CD4-positive, alpha-beta T cell treated with Interleukin-4 for 4 hours (primary cell): ENCODE data around the gene MYL5.

Source experiments
- DNase-seq: peaks from one replicate; pipeline ENCODE4 v3.0.0-alpha.2; 2020

The MYL5 gene

DNA sequence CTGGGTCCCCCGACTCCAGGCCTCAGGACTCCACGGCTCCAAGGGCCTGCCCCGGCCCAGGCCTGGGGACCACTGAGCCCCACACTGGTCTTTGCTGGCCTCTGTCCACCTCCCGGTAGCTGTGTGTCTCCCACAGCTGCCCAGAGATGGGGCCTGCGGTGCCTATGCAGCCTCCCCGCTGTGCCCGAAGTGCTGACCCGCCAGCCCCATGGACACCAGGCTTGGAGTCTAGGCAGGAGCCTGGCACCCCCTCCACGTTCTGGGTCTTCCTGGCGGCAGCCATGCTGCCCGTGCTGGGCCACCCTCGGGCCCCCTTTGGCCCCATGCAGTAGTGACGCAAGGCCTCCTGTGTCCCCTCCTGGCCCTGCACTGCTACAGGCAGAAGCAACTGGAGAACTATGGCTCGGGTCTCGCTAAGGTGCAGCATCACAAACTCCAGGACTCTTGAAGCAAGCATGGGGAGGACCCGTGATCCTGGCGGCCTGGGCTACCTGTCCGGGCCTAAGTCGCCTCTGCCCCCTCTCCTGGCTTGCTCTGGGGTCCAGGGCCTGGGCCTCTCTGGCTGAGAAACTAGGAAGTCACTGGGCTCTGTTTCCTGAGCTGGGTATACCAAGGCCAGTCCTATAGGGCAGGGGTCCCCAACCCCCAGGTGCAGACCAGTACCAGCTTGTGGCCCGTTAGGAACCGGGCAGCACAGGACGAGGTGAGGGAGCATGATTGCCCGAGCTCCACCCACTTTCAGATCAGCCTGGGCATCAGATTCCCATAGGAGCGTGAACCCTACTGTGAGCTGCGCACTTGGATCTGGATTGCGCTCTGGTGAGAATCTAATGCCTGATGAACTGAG is 917 bp downstream of the MYL5 start:
- no peak for DNase-seq

DNA sequence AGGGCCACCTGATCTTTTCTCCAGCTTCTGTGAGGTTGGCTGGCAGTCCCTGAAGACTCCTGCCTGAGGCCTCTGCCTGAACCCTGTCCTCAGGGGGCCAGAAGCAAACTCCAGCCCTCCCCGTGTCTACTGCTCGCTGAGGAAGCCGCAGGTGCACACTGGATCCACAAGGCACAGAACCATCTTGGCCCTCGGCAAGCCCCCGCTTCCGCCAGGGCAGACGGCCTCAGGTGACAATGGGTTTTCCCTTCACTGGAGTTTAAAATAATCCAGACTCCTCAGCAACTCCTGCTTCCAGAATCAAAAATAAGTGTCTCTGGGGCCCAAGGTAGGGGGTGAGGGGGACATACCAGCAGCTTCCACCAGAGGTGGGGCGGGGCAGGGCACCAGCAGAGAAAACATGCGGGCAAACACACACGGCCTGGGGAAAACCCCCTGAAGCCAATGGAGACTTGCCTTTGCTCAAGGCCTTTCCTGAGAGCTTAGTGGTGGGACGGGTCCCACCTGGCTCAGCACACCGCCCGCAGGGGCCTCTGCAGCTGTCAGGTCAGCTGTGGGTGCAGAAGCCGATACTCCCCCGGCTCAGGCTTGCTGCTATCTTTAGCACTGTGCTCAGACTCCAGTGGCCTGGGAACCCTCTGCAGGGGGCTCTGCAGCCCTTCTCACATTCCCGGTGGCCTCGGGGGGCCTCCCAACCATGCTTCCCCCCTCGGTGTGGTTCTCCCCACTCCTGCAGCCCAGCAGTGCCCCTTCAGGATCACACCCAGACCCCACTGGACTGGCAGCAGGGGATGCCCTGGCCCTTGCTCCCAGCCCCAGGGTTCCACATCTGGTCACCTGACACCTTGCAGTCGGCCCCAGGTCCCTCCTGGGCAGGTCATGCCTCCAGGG is 1.9 kb downstream of the MYL5 start:
- no peak for DNase-seq

DNA sequence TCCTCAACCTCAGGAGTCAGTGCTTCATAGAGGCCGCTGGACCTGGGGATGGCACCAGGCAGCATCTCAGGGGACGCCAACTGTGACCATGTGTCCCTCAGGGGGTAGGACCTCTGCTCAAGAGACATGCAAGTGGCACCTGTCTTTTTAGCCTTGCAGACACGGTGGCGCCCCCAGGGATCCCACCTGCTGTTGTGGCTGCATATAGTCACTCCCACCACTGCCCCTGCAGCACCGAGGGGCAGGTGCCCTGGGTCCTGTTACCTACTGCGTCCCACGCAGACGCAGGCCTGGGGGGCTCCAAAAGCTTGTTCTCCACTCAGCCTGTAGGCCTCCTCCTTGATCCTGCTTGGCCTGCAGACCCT is 2.5 kb downstream of the MYL5 start:
- DNase-seq: no peak

DNA sequence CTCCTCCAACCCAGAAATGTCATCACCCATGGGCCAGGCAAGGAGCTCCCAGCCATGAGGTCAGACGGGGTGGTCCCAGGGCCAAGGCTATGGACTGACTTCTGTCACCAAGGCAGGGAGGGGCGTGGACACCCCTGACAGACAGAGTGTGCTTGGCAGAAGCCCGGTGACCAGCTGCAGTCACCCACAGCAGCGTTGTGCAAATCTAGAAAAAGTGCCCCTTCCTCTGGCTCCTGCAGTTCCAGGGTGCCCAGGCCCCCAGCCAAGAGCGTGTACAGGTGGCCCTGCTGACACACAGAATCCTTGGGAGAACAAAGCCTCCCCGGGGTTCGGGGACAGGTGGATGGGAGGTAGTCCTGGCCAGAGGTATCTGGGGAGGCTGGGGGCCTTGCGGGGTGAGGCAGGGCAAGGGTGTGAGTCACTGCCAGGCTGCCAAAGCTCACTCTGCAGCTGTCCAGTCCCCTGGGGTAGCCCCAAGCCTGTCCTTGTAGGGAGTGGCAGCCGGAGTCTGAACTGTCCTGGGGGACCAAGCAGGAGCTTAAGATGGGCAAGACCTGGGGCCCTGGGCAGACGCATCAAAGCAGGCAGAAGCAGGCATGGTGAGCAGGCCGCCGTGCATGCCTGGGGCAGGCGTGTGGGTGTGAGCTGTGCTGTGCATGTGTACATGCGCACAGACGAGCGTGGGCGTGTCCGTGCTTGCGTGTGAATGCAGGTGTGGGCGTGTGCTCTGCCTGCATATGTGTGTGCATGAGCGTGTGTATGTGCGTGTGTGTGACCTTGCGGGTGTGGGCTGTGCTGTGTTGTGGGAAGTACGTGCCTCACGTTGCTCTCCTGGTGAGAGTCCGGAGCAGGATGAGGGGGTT is 3.3 kb downstream of the MYL5 start:
- peak; percentile 26 for DNase-seq

DNA sequence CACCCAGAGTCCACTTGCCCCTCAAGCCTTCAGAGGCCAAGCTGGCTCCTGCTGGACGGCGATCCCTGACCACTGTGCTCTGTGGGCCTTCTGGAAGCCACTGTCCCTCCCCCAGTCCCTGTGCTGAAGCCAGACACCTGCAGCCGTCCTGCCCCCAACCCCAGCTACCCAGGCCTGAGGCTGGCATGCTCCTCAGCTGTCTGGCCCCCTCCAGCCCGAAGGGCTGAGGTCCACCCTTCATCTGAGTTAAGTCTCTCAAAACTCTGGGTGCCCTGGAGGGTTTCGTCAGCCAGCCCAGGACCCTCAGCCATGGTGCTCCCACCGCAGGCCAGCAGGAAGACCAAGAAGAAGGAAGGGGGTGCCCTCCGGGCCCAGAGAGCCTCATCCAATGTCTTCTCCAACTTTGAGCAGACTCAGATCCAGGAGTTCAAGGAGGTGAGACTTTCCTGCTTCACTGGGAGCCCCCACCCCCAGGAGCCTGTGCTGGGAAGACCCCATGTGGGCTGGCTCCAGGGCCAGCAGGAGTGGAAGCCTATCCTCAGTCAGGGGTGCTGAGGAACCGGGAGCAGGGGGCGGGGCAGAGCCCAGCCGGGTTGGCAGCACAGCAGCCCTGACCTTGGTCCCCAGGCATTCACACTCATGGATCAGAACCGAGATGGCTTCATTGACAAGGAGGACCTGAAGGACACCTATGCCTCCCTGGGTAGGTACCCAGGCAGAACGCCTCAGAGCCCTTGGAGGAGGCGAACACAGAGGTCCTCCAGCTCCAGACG is 4.2 kb downstream of the MYL5 start:
- DNase-seq: no peak

DNA sequence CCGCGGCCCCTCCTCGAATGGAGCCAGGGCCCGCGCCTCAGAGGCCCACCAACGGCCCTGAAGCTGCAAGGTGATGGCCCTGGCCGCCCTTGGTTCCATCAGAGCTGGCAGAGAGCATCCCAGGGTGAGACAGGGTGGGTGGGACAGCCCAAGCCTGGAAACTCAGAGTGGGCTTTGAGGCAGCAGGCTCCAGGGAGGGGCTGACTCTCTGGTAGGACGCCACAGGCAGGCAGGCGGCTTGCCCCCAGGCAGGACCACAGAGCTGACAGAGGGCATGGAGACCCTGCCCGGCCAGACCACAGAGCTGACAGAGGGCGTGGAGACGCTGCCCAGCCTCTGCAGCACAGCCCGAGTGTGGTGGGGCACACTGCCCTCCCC is 4.8 kb downstream of the MYL5 start:
- DNase-seq: no peak

DNA sequence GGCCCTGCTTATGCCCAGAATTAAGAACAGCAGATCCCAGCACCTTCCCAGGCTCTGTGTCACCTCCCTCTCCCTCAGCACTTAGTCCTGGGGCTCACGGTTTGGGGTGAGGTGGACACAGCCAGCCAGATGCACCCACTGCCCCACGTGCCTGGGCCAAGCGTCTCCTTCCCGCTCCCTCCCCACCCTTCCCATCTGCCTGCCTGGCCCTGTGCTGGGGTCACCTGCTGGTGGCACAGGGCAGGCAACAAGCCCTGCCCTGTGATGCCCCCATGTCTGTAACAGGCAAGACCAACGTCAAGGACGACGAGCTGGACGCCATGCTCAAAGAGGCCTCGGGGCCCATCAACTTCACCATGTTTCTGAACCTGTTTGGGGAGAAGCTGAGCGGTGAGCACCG is 5.3 kb downstream of the MYL5 start:
- no peak for DNase-seq

DNA sequence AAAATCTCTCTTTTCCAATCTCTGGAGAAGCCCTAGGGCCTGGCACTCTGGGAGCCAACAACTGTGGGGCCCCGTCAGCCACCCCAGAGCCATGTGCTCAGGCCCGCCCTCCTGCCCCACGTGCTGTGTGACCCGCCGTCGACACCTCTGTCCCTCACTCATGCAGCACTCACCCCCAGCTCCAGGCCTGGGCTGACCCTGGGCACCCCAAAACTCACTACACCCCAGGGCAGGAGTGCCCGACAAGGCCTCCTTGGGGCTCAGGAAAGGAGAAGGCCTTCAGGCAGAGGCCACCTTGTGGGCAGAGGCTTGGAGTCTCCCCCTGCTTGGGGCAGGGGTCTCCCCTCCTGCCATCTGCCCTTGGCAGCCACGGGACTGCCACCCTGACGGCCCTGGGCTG is 5.7 kb downstream of the MYL5 start:
- no peak for DNase-seq

DNA sequence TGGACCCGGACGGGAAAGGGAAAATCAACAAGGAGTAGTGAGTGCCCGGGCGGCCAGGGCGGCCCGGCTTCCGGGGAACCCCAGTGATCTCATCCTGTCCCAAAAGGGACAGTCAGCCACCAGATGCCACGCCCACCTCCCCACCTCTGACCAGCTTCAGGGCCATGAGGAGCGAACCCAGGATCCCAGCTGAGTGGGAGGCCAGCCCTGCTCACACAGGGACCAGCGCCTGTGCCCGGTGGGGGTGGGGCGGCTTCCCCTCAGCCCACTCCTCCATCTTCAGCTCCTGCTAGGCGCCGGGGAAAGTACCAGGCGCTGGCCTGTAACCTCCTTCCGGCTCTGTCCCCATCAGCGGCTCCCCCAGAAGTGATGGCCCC is 6.2 kb downstream of the MYL5 start:
- peak; percentile 8 for DNase-seq

DNA sequence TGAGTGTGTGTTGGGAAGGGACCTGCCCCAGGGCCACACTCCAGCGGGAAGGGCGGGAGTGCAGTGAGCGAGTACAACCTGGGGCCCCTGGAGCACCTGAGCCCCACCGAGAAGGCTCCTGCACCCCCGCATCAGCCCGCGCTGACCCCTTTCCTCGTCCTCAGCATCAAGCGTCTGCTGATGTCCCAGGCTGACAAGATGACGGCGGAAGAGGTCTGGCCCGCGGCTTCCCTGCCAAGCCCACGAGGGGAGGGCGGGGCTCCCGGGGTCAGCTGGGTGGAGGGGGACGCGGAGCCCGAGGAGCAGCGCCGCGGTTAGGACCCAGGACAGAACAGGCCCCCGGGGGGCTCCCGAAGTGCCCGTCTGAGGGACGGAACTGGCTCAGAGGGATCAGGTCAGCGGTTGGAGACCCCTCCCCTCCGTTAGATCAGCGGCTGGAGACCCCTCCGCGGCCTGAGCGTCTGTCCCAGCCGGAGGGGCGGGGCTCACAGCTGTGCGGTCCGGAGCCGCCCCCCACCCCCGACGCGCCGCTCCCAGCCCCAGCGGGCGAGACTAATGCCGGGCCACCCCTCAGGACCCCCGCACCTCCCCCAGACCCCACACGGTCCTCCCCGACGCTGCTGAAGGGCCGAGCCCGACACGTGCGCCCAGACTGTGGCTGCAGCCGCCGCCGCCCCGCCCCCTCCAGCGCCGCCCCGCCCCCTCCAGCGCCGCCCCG is 6.7 kb downstream of the MYL5 start:
- peak; percentile 49 for DNase-seq

DNA sequence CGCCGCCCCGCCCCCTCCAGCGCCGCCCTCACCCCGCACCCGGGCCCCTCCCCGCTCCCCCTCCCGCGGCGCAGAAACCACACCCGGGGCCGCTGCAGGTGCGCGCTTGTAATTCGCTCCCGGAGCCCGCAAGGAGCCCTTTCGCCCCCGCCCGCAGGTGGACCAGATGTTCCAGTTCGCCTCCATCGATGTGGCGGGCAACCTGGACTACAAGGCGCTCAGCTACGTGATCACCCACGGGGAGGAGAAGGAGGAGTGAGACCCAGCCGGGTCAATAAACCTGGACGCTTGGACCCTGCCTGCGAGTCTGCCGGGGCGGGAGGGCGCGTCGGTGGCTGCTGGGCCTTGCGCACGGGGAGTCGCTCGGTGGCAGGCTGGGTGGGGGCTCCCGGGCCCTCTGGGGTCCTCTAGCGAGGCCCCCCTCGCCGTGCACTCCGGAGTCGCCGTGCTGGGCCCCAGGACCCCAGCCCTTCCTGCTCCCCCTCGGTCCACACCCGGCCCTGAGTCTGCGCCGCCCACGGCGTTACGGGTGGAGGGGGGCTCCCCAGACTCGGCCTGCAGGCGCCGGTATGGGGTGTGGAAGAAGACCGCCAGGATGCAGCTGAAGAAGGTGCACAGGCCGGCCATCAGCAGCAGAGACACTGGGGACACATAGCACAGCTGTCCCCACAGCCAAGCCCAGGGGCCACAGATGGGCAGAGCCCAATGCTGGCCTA is 7.6 kb downstream of the MYL5 start:
- peak; percentile 28 for DNase-seq

DNA sequence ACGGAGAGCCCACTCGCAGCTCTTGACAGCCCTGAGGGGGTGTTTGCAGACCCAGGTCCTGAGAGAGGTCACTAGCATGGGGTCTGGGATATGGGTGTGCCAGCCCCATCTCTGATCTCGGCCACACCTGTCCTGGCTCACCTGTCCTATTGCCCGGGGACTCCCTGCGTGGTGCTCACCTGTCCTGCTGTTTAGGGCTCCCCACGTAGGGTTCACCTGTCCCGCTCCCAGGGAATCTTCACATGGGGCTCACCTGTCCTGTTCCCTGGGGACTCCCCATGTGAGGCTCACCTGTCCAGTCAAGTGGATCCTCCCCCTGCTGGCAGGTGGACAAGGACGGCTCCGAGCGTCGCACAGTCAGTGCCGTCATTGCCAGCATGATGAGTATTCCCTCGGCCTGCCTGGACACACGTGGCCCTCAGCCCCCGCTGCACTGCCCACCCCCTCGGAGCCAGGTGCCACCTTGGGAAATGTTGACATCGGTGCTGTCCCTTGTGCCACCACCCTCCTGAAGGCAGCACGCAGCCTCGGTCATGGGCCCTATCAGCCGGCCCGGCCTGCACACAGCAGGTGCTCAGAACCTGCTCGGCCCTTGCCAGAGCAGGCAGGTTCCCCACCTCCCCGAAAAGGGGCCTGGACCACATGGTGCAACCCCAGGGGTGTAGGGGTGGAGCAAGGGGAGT is 8.3 kb downstream of the MYL5 start:
- no peak for DNase-seq

DNA sequence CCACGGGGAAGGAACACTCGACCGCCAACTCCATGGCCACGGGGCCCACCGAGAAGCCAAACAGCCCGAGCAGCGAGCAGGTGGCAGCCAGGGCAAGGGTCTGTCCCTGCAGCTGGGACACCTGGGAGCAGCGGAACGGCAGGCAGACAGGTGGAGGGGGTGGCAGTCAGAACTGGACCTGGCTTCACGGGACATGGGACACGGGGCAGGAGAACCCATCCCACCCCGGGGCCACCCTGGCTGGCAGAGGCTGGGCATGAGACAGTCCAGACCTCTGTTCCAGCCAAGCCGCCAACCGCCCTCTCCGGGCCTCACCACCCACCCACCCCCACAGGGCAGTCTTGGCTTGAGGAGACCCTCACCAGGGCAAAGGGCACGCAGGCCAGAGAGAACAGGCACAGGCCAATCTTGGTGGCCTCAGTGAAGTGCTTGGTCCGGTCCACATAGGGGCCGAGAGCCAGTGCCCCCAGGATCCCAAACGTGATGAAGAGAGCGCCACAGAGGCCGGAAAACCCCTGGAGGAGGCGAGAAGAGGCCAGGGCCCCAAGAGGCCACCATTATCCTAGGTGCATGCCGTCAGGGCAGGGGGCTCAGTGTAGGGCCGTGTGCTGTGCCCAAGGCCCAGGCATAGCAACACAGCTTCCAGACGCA is 9.0 kb downstream of the MYL5 start:
- DNase-seq: no peak

DNA sequence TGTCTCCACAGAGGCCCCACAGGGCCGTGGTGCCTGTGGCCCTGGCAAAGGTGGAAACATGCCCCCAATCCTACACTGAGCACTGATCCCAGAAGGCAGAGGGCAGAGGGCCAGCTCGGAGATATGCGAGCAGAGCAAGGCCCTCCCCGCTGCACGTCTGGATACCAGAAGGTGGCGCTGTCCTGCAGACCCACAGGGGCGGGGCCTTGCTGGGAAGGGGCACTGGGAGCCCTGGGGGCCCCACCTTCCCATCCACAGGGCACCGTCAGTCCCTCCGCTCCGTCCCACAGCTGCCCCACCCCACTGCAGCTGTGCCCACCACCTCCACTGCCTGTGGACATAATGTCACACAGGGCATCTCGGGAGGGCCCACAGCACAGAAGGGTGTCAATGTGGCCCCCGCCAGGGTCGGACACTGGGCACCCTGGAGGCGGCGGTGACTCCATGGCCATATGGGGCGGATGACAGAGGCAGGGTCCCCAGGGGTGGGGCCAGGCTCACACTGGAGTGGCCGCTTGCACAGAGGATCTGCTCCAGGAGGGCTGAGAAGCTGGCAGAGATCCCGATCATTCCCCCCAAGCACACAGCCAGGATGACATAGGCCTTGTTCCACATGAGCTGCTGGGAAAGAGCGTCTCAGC is 9.8 kb downstream of the MYL5 start:
- peak; percentile 11 for DNase-seq

DNA sequence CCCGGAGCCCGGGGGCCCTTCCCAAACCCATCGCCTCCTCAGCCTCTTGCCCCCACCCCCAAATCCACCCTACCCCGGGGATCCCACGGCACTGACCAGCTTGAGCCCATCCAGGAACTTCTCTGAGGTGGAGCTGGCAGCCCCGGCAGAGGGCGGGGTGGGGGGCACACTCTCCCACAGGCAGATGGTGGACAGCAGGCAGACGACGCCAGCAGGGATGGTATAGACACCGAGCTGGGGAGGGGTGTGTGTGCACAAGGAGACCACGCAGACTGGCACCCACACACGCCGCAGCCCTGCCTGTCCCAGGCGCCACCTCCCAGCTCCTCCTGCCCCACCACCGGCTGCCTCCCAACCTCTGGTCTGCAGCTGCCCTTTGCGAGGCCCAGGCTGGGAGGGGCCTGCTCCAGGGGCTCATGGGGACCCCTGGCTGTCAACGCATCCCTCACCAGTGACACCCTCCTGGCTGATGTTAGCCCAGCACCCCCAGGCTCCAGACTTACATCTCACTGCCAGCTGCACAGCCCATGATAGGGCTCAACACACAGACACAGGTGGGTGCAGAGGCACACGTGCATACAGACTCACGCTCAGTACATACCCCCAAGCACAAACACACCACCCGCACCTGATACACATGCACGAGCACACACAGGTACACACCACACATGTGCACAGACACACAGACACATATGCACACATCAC is 10.4 kb downstream of the MYL5 start:
- no peak for DNase-seq

DNA sequence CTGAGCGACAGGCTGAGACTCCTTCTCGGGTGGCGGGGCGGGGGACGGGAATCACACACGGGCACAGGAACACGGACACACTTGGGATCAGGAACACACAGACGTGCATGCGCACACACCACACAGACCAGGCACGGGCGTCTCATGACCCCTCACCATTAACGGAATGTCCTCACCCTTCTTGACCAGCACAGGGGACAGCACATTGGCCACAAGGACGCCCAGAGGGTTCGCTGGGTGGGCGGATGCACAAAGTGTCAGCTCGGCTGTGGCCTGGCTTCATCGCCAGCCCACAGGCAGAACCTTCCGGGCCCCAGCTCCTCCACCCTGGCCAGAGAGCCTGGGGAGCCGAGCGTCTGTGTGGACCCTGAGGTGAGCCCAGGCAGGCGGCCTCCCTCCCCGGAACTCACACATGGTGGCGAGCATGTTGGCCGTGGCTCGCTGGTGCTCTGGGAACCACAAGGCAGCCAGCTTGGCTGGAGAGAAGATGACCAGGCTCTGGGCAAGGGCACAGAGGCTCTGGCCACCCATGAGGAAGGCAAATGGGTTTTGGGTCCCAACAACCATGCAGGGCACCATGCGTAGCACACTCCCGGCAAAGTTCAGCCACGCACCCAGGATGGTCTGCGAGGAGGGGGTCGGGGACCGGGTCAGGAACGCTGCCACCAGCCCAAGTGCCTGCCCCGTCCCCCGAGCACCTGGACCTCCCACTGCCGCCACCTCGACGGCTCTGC is 11.5 kb downstream of the MYL5 start:
- DNase-seq: no peak

DNA sequence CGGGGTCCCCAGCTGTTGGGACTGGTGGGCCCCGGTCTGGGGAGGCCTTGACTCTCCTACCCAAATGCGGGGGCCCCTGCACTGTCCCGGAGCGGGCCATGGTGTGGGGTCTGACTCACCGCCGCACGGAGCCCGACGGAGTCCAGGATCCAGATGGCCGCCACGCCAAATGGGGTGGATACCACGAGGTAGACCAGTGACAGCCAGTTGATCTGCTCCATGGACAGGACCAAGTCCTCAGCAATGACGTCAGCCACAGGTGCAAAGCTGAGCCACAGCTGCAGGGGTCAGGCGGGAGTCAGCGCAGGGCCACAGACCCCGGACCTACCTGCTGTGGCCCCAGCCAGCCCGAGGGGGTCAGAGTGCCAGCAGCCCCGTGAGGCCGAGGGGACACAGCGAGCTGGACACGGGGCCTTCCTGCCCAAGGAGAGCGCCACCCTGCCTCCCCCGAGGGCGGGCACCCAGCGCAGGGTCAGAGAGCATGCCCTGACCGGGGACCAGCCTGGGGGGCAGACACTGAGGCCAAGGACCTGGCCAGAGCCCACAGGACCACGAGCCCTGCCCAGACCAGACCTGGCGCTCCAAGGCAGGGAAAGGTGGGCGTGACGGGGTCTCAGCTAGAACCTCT is 12.2 kb downstream of the MYL5 start:
- no peak for DNase-seq
